ENCODE results near the gene CDK10.

Gene CDK10

DNA sequence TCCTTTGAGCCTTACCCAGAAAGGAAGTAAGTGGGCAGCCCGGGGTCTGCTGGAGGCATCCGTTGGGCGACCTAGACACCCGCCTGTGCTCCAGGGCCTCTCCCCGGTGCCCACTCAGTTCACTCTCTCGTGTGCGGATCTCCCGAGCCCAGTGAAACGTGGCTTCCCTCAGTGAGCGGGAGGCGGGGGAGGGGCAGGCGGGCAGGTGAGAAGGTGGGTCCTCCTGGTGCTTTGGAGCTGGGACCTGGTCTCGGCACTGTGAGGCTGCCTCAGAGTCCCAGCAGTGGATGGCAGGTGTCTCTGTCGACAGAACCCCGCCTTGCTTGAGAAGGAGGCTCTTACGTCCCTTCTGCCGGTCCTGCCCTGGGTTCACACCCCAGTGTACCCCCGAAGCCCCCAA, 42.8 kb downstream of the CDK10 start:
- no peak overlapping the region for H3K4me3 ChIP-seq (ENCODE audit: low read depth, low read length)
- no peaks in the 10 kb centered on the region; the same call in 1 of the 2 replicates for H3K4me1 ChIP-seq (ENCODE audit: control insufficient read depth, insufficient read depth, low read length)
- no peaks in the 10 kb centered on the region for H3K9me3 ChIP-seq (ENCODE audit: control insufficient read depth, insufficient read depth, low read depth, low read length)
- H3K27me3 ChIP-seq (ENCODE audit: control insufficient read depth, insufficient read depth, low read length): no peaks in the 10 kb centered on the region
- H3K27ac ChIP-seq (ENCODE audit: low read depth, low read length): no peak overlapping the region
- no peak overlapping the region for H3K9ac ChIP-seq (ENCODE audit: low read length)
- H3K36me3 ChIP-seq (ENCODE audit: control insufficient read depth, insufficient read depth, low read length): peaks cover 55% of the 10 kb centered on the region

DNA sequence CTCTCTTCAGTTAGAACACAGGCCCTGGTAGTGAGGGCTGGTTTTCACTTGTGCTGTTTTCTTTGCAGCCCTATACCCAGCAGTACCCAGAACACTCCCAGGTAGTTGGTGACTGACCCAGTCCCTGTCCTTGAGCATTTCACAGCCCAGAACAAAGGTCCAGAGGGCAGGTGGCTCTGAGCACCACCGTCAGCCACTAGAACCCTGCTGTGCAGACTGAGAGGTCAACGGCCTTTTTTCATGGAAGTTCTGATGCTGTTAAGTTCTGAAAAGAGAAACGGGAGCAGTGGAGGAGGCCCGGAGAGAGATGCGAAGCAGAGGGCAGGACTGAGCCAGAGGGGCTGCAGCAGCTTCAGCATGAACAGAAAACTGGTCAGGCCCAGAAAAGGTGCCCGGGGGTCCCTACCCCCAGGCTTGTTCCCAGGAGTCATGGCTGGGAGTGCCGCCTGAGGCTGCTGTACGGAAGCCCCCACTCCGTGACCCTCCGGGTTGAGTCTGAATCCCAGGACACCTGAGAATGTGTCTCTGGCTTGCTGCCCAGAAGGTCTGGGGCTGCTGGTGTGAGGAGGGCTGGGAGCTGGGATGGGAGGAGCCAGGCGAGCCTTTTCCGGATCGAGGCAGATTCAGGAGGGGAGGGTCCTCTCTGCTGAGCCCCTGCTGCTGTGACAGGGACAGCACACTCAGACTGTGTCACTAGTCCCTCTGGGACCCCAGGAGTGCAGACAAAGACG, 43.5 kb downstream of the CDK10 start:
- no peak overlapping the region for H3K27ac ChIP-seq (ENCODE audit: low read depth, low read length)
- peaks cover 59% of the 10 kb centered on the region for H3K36me3 ChIP-seq (ENCODE audit: control insufficient read depth, insufficient read depth, low read length)
- no peak overlapping the region for H3K9ac ChIP-seq (ENCODE audit: low read length)
- no peak overlapping the region for H3K4me3 ChIP-seq (ENCODE audit: low read depth, low read length)
- H3K9me3 ChIP-seq (ENCODE audit: control insufficient read depth, insufficient read depth, low read depth, low read length): no peaks in the 10 kb centered on the region
- H3K4me1 ChIP-seq (ENCODE audit: control insufficient read depth, insufficient read depth, low read length): no peaks in the 10 kb centered on the region; the same call in 1 of the 2 replicates
- H3K27me3 ChIP-seq (ENCODE audit: control insufficient read depth, insufficient read depth, low read length): no peaks in the 10 kb centered on the region

DNA sequence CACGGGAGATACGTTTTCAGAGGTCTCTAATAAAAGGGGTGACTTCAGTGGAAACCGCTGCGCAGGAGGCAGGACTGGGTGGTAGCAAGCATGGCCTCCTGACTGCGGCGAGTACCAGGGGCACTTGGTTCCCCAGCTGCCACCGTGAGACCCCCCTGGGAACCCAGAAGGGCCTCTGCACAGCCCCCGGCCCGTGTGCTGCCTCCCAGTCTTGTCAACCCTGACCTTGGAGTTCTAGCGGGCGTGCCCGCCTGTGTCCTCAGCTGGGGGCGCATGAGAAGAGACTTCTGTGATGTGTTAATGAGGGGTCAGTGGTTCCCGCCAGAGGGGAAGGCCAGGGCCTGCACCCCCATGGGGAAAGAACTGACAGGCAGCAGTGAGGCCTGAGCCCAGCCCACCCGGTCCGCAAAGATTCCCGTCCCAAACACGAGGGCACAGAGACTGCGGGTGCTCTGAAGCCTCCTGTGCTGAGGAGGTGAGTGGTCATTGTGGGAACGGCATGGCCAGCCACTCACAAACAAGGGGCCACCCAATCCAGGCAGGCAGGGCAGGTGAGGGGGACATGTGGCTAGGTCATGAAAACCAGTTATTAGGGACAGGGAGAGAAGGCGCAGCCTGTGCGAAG, 44.2 kb downstream of the CDK10 start:
- Histone ChIP-seq H3K27me3 (ENCODE audit: control insufficient read depth, insufficient read depth, low read length) (no peaks in the 10 kb centered on the region), H3K4me1 (ENCODE audit: control insufficient read depth, insufficient read depth, low read length) (no peaks in the 10 kb centered on the region; the same call in 1 of the 2 replicates), H3K36me3 (ENCODE audit: control insufficient read depth, insufficient read depth, low read length) (peaks cover 64% of the 10 kb centered on the region), H3K27ac (ENCODE audit: low read depth, low read length) (no peak overlapping the region), H3K9me3 (ENCODE audit: control insufficient read depth, insufficient read depth, low read depth, low read length) (no peaks in the 10 kb centered on the region), H3K9ac (ENCODE audit: low read length) (no peak overlapping the region), H3K4me3 (ENCODE audit: low read depth, low read length) (no peak overlapping the region)

DNA sequence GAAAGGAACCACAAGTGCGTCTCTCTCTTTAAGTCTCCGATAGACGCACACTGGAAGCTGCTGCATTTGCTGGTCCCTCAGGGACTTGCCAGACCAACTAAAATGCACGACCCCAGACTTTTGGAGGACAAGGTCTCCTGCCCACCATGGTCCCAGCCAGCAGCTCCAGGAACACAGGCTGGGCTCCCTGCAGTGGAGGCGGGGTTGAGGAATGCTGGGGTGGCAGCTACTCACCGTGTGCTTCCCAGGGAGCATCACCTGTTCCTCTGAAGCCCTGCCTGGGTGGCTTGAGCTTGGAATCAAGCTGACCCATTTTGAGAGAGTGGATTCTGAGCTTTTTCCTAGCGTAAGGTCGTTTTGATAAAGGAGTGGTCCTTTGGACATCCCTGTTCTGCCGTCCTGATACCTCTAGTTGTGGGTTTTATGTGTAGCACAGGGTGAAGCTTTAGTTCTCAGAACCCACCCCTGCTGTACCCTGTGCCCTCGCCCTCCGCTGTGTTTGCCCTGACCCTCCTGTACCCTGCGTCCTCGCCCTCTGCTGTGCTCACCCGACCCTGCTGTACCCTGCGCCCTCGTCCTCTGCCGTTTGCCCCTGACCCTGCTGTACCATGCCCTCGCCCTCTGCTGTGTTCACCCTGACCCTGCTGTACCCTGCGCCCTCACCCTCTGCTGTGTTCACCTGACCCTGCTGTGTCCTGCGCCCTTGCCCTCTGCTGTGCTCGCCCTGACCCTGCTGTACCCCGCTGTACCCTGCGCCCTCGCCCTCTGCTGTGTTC, 45.8 kb downstream of the CDK10 start:
- Histone ChIP-seq H3K9me3 (ENCODE audit: control insufficient read depth, insufficient read depth, low read depth, low read length) (no peaks in the 10 kb centered on the region), H3K27me3 (ENCODE audit: control insufficient read depth, insufficient read depth, low read length) (no peaks in the 10 kb centered on the region), H3K27ac (ENCODE audit: low read depth, low read length) (no peak overlapping the region), H3K4me1 (ENCODE audit: control insufficient read depth, insufficient read depth, low read length) (no peaks in the 10 kb centered on the region; the same call in 1 of the 2 replicates), H3K36me3 (ENCODE audit: control insufficient read depth, insufficient read depth, low read length) (peaks cover 74% of the 10 kb centered on the region), H3K9ac (ENCODE audit: low read length) (no peak overlapping the region), H3K4me3 (ENCODE audit: low read depth, low read length) (no peak overlapping the region)

DNA sequence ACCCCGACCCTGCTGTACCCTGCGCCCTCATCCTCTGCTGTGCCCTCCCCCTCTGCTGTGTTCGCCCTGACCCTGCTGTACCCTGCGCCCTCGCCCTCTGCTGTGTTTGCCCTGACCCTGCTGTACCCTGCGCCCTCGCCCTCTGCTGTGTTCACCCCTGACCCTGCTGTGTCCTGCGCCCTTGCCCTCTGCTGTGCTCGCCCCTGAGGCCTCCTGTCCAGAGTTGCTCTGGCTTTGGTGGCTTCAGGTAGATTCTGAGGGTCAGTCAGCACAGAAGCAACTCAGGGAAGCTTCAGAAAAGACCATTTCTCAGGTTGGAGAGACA, 46.4 kb downstream of the CDK10 start:
- Histone ChIP-seq H3K27ac (ENCODE audit: low read depth, low read length) (no peak overlapping the region), H3K4me3 (ENCODE audit: low read depth, low read length) (no peak overlapping the region), H3K27me3 (ENCODE audit: control insufficient read depth, insufficient read depth, low read length) (no peaks in the 10 kb centered on the region), H3K9ac (ENCODE audit: low read length) (no peak overlapping the region), H3K9me3 (ENCODE audit: control insufficient read depth, insufficient read depth, low read depth, low read length) (no peaks in the 10 kb centered on the region), H3K4me1 (ENCODE audit: control insufficient read depth, insufficient read depth, low read length) (no peaks in the 10 kb centered on the region; the same call in 1 of the 2 replicates), H3K36me3 (ENCODE audit: control insufficient read depth, insufficient read depth, low read length) (peaks cover 74% of the 10 kb centered on the region)

DNA sequence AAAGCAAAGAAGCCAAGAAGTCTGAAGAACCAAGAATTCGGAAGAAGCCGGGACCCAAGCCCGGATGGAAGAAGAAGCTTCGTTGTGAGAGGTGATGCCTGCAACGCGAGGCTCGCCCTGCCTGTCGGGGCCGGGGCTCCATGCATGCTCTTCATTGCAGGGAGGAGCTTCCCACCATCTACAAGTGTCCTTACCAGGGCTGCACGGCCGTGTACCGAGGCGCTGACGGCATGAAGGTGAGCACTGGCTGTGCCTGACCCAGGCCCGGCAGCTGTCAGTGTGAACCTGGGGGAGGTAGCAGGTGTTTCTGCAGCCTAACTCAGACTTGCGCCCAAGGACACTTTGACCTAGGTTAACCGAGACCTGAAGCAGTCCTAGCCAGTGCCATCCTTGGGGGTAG, 46.8 kb downstream of the CDK10 start:
- Histone ChIP-seq H3K27ac (ENCODE audit: low read depth, low read length) (no peak overlapping the region), H3K36me3 (ENCODE audit: control insufficient read depth, insufficient read depth, low read length) (peaks cover 78% of the 10 kb centered on the region), H3K9ac (ENCODE audit: low read length) (no peak overlapping the region), H3K4me1 (ENCODE audit: control insufficient read depth, insufficient read depth, low read length) (no peaks in the 10 kb centered on the region; the same call in 1 of the 2 replicates), H3K9me3 (ENCODE audit: control insufficient read depth, insufficient read depth, low read depth, low read length) (no peaks in the 10 kb centered on the region), H3K27me3 (ENCODE audit: control insufficient read depth, insufficient read depth, low read length) (no peaks in the 10 kb centered on the region), H3K4me3 (ENCODE audit: low read depth, low read length) (no peak overlapping the region)

DNA sequence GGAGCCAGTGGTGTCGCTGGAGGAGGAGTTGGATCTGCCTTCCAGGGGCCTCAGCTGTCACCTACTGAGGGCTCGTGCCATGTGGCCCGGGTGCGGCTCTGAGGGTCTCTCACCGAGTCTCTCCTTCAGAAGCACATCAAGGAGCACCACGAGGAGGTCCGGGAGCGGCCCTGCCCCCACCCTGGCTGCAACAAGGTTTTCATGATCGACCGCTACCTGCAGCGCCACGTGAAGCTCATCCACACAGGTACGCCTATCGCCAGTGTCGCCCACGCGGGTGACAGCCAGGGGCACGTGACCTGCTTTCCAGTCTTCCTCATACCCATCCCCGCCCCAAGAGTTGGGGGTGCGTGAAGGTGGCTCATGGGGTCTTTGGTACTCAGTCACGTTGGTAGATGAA, 47.3 kb downstream of the CDK10 start:
- H3K9me3 ChIP-seq (ENCODE audit: control insufficient read depth, insufficient read depth, low read depth, low read length): no peaks in the 10 kb centered on the region
- peaks cover 80% of the 10 kb centered on the region for H3K36me3 ChIP-seq (ENCODE audit: control insufficient read depth, insufficient read depth, low read length)

DNA sequence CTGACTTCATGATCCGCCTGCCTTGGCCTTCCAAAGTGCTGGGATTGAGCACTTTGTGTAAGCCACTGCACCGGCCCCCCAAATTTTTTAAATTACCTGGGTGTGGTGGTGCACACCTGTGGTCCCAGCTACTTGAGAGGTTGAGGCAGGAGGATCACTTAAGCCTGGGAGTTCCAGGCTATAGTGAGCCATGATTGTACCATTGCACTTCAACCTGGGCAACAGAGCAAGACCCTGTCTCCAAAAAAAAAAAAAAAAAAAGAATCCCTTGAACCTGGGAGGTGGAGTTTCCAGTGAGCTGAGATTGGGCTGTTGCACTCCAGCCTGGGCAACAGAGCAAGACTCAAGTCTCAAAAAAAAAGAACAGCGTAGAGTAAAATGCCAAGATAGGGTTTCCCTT, 50.1 kb downstream of the CDK10 start:
- no peak overlapping the region for H3K4me3 ChIP-seq (ENCODE audit: low read depth, low read length)
- H3K9ac ChIP-seq (ENCODE audit: low read length): no peak overlapping the region
- no peak overlapping the region for H3K27ac ChIP-seq (ENCODE audit: low read depth, low read length)
- H3K4me1 ChIP-seq (ENCODE audit: control insufficient read depth, insufficient read depth, low read length): no peaks in the 10 kb centered on the region
- peaks cover 94% of the 10 kb centered on the region for H3K36me3 ChIP-seq (ENCODE audit: control insufficient read depth, insufficient read depth, low read length)
- no peaks in the 10 kb centered on the region for H3K9me3 ChIP-seq (ENCODE audit: control insufficient read depth, insufficient read depth, low read depth, low read length)
- no peaks in the 10 kb centered on the region for H3K27me3 ChIP-seq (ENCODE audit: control insufficient read depth, insufficient read depth, low read length)

More for the DNA sequence above, 47.3 kb downstream of the CDK10 start:
- H3K27ac ChIP-seq (ENCODE audit: low read depth, low read length): no peak overlapping the region
- H3K4me1 ChIP-seq (ENCODE audit: control insufficient read depth, insufficient read depth, low read length): no peaks in the 10 kb centered on the region; the same call in 1 of the 2 replicates
- no peaks in the 10 kb centered on the region for H3K27me3 ChIP-seq (ENCODE audit: control insufficient read depth, insufficient read depth, low read length)
- H3K9ac ChIP-seq (ENCODE audit: low read length): no peak overlapping the region
- no peak overlapping the region for H3K4me3 ChIP-seq (ENCODE audit: low read depth, low read length)

DNA sequence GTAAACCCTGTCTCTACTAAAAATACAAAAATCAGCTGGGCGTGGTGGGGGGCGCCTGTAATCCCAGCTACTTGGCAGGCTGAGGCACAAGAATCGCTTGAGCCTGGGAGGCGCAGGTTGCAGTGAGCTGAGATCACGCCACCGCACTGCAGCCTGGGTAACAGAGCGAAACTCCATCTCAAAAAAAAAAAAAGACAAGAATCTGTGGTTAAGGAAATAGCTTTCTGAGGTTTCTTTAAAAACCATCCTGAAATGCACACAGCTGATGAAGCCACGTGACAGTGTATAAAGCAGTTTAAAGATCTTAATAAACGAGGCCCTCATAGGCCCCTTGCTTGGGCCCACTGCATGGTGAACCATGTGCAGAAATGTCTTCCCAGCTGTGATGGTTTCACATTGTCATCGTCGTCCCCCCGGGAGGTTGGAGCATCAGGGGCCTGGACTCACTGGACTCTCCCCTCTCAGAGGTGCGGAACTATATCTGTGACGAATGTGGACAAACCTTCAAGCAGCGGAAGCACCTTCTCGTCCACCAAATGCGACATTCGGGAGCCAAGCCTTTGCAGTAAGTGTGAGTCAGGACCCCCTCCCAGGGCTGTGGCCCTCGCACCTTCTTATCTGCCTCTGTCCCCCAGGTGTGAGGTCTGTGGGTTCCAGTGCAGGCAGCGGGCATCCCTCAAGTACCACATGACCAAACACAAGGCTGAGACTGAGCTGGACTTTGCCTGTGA, 51.0 kb downstream of the CDK10 start:
- peaks cover 94% of the 10 kb centered on the region for H3K36me3 ChIP-seq (ENCODE audit: control insufficient read depth, insufficient read depth, low read length)
- H3K27me3 ChIP-seq (ENCODE audit: control insufficient read depth, insufficient read depth, low read length): no peaks in the 10 kb centered on the region
- H3K27ac ChIP-seq (ENCODE audit: low read depth, low read length): no peak overlapping the region
- H3K9ac ChIP-seq (ENCODE audit: low read length): no peak overlapping the region
- H3K9me3 ChIP-seq (ENCODE audit: control insufficient read depth, insufficient read depth, low read depth, low read length): no peaks in the 10 kb centered on the region
- H3K4me1 ChIP-seq (ENCODE audit: control insufficient read depth, insufficient read depth, low read length): no peaks in the 10 kb centered on the region
- no peak overlapping the region for H3K4me3 ChIP-seq (ENCODE audit: low read depth, low read length)

DNA sequence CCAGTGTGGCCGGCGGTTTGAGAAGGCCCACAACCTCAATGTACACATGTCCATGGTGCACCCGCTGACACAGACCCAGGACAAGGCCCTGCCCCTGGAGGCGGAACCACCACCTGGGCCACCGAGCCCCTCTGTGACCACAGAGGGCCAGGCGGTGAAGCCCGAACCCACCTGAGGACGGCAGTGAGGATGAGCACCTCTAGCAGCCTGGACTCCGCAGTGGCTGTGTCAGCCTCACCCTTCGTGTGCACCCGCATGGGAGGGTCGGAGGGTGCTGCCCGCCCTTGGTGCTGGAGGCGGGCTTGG, 51.5 kb downstream of the CDK10 start:
- H3K27me3 ChIP-seq (ENCODE audit: control insufficient read depth, insufficient read depth, low read length): no peaks in the 10 kb centered on the region
- H3K9me3 ChIP-seq (ENCODE audit: control insufficient read depth, insufficient read depth, low read depth, low read length): no peaks in the 10 kb centered on the region
- peaks cover 94% of the 10 kb centered on the region for H3K36me3 ChIP-seq (ENCODE audit: control insufficient read depth, insufficient read depth, low read length)
- no peak overlapping the region for H3K27ac ChIP-seq (ENCODE audit: low read depth, low read length)
- no peaks in the 10 kb centered on the region for H3K4me1 ChIP-seq (ENCODE audit: control insufficient read depth, insufficient read depth, low read length)
- no peak overlapping the region for H3K9ac ChIP-seq (ENCODE audit: low read length)
- H3K4me3 ChIP-seq (ENCODE audit: low read depth, low read length): no peak overlapping the region

Measured in HUES6 (cell line).